T-cell (primary cell): ENCODE data around the gene TTC7B. TPM values are rescaled to one million over a fixed set of nuclear protein-coding genes. Genes with fewer than 3 reads are reported as not detected.

Experiments
- ATAC-seq, 4 experiments: fragments of 200-7000 bp in 3 of 4; fragments of 150-1000 bp in 1 of 4; cut with Tn5 transposase; replicated peaks in 1 of 4; 1 replicate in 3 of 4; 2 replicates in 1 of 4; pipeline ENCODE4 v1.10.0; 2021; ENCODE audit warnings: moderate library complexity in 3 of 4, mild to moderate bottlenecking in 2 of 4, moderate number of reproducible peaks in 1 of 4
- CTCF ChIA-PET, 2 donors: fragments of 300-600 bp; sonication (Branson Sonifier 250); formaldehyde crosslinking; loops; one replicate each; lab custom pipeline; 2022; ENCODE audit warnings: antibody characterized with exemption in 2 of 2; lab: Charles Lee
- POLR2A ChIA-PET, 2 donors: fragments of 300-600 bp; sonication (Branson Sonifier 250); formaldehyde crosslinking; loops; one replicate each; lab custom pipeline; 2022; ENCODE audit warnings: antibody characterized with exemption in 2 of 2; lab: Charles Lee
- DNase-seq, 35 experiments: peaks; one replicate each; pipeline versions ENCODE4 v3.0.0 to v3.0.0-alpha.2; 2013 to 2023
- H3K27ac ChIP-seq: one replicate; pipeline ENCODE4 v1.5.1; 2013; ENCODE audit warnings: low read length
- H3K27me3 ChIP-seq, 2 experiments: replicated peaks in 1 of 2; 1 replicate in 1 of 2; 2 replicates in 1 of 2; pipeline versions ENCODE4 v1.6.1 to v1.7.0; 2013; ENCODE audit warnings: low read length in 1 of 2, mixed read lengths in 1 of 2; ENCODE audit not compliant: control insufficient read depth in 2 of 2, insufficient read depth in 2 of 2; ENCODE audit errors: extremely low read depth in 1 of 2
- H3K36me3 ChIP-seq, 2 donors: 1 replicate in 1 of 2; 2 replicates in 1 of 2; pipeline versions ENCODE4 v1.6.1 to v1.7.0; 2013; ENCODE audit warnings: low read length in 1 of 2; ENCODE audit not compliant: control insufficient read depth in 2 of 2, insufficient read depth in 1 of 2; ENCODE audit errors: extremely low read depth in 1 of 2
- H3K4me1 ChIP-seq, 2 experiments: 1 replicate in 1 of 2; 2 replicates in 1 of 2; pipeline versions ENCODE4 v1.6.1 to v1.7.0; 2013; ENCODE audit warnings: low read length in 2 of 2, mixed read lengths in 1 of 2; ENCODE audit not compliant: insufficient read depth in 2 of 2, control insufficient read depth in 1 of 2; ENCODE audit errors: extremely low read depth in 1 of 2
- H3K4me3 ChIP-seq, 2 donors: 1 replicate in 1 of 2; 2 replicates in 1 of 2; pipeline versions ENCODE4 v1.5.1 to v1.7.0; 2013; ENCODE audit warnings: mild to moderate bottlenecking in 2 of 2, low read length in 1 of 2, moderate library complexity in 1 of 2; ENCODE audit not compliant: control insufficient read depth in 1 of 2; ENCODE audit errors: extremely low read depth in 1 of 2
- H3K9me3 ChIP-seq: 2 replicates; pipeline ENCODE4 v1.7.0; 2013
- H3K27ac Mint-ChIP-seq, 2 donors: one replicate each; pipeline ENCODE4 v1.8.0; 2020 to 2021; ENCODE audit warnings: mild to moderate bottlenecking in 2 of 2, mixed read lengths in 2 of 2
- H3K27me3 Mint-ChIP-seq, 2 donors: one replicate each; pipeline ENCODE4 v1.8.0; 2021 to 2022; ENCODE audit warnings: mixed read lengths in 2 of 2
- H3K36me3 Mint-ChIP-seq: one replicate; pipeline ENCODE4 v1.8.0; 2021; ENCODE audit warnings: mixed read lengths
- H3K4me1 Mint-ChIP-seq, 3 donors: one replicate each; pipeline ENCODE4 v1.8.0; 2020 to 2022; ENCODE audit warnings: mixed read lengths in 3 of 3, mild to moderate bottlenecking in 1 of 3
- H3K4me3 Mint-ChIP-seq, 3 donors: one replicate each; pipeline ENCODE4 v1.8.0; 2020 to 2022; ENCODE audit warnings: mild to moderate bottlenecking in 3 of 3, mixed read lengths in 3 of 3, moderate library complexity in 3 of 3
- H3K9me3 Mint-ChIP-seq, 3 donors: one replicate each; pipeline ENCODE4 v1.8.0; 2020 to 2022; ENCODE audit warnings: mixed read lengths in 3 of 3
- WGBS: methylation state at CpG from one replicate; pipeline ENCODE4 v1.1.5; 2013; ENCODE audit warnings: missing lambda C conversion rate; ENCODE audit not compliant: insufficient coverage; 5-methylcytosine and 5-hydroxymethylcytosine counted together
- total RNA-seq, 35 experiments: library from RNA in 6 of 35; stranded (reverse) in 6 of 35; fragments of 120-200 nt in 1 of 35; gene quantifications; one replicate each; pipeline versions ENCODE4 v1.2.1 to v1.2.4 and lab custom pipeline; 2013 to 2026

TTC7B gene
- total RNA-seq, 5 donors from 2014 or later (not counting 1 experiment from before 2014, with no cell fraction given) = 1.5 to 2.6 (median 1.7) TPM

- no peak for ATAC-seq
These were observed 205.7 kb downstream of the TTC7B start for GRCh38 chr14:90610346-90611040.

GRCh38 chr14:90609376-90609775 is 206.9 kb downstream of the TTC7B start:
- ChIA-PET CTCF (no interaction called here), POLR2A (no interaction called here)

More at GRCh38 chr14:90610346-90611040, 205.7 kb downstream of the TTC7B start:
- Histone ChIP-seq H3K36me3 (no peaks in the 10 kb centered on the region), H3K27me3 (peaks cover 0 to 4% of the 10 kb centered on the region in 2 experiments), H3K27ac (no peak overlapping the region), H3K4me3 (no peak overlapping the region), H3K4me1 (no peaks in the 10 kb centered on the region), H3K9me3 (no peaks in the 10 kb centered on the region)
- DNase-seq = no peak
- Mint-ChIP-seq H3K4me3 (no peak overlapping the region), H3K27me3 (peaks cover 0 to 3% of the 10 kb centered on the region in 2 donors), H3K9me3 (no peaks in the 10 kb centered on the region), H3K4me1 (no peaks in the 10 kb centered on the region), H3K27ac (no peak overlapping the region), H3K36me3 (no peaks in the 10 kb centered on the region)
- CTCF ChIA-PET = no interaction called here
- POLR2A ChIA-PET = no interaction called here
- WGBS = 80% methylated on average over 5 of the region's 10 CpGs

GRCh38 chr14:90608929-90609341 is 207.3 kb downstream of the TTC7B start:
- ATAC-seq (no peak), DNase-seq (no peak)
- POLR2A ChIA-PET = no interaction called here
- no peak overlapping the region for H3K27ac Mint-ChIP-seq
- no peak overlapping the region for H3K27ac ChIP-seq
- no peak overlapping the region for H3K4me3 ChIP-seq
- peaks cover 0 to 6% of the 10 kb centered on the region in 2 donors for H3K27me3 Mint-ChIP-seq
- no peak overlapping the region for H3K4me3 Mint-ChIP-seq
- CTCF ChIA-PET = no interaction called here
- H3K36me3 ChIP-seq = no peaks in the 10 kb centered on the region
- H3K9me3 Mint-ChIP-seq = no peaks in the 10 kb centered on the region
- no peaks in the 10 kb centered on the region for H3K36me3 Mint-ChIP-seq
- H3K4me1 ChIP-seq = no peaks in the 10 kb centered on the region
- H3K27me3 ChIP-seq = peaks cover 0 to 4% of the 10 kb centered on the region in 2 experiments
- no peaks in the 10 kb centered on the region for H3K9me3 ChIP-seq
- no peaks in the 10 kb centered on the region for H3K4me1 Mint-ChIP-seq
- WGBS = 81% methylated on average over 5 of the region's 7 CpGs

More at GRCh38 chr14:90609376-90609775, 206.9 kb downstream of the TTC7B start:
- no peak overlapping the region for H3K4me3 Mint-ChIP-seq
- H3K4me1 ChIP-seq = no peaks in the 10 kb centered on the region
- H3K27ac ChIP-seq = no peak overlapping the region
- ATAC-seq (no peak), DNase-seq (no peak)
- H3K4me3 ChIP-seq = no peak overlapping the region
- H3K36me3 Mint-ChIP-seq = no peaks in the 10 kb centered on the region
- H3K27ac Mint-ChIP-seq = no peak overlapping the region
- no peaks in the 10 kb centered on the region for H3K36me3 ChIP-seq
- H3K4me1 Mint-ChIP-seq = no peaks in the 10 kb centered on the region
- peaks cover 0 to 4% of the 10 kb centered on the region in 2 experiments for H3K27me3 ChIP-seq
- H3K9me3 ChIP-seq = no peaks in the 10 kb centered on the region
- peaks cover 0 to 6% of the 10 kb centered on the region in 2 donors for H3K27me3 Mint-ChIP-seq
- 62% methylated on average over 2 of the region's 2 CpGs for WGBS
- no peaks in the 10 kb centered on the region for H3K9me3 Mint-ChIP-seq

GRCh38 chr14:90608281-90608680 is 207.9 kb downstream of the TTC7B start:
- Mint-ChIP-seq H3K4me1 (no peaks in the 10 kb centered on the region), H3K9me3 (no peaks in the 10 kb centered on the region), H3K36me3 (no peaks in the 10 kb centered on the region), H3K4me3 (no peak overlapping the region), H3K27ac (no peak overlapping the region), H3K27me3 (peaks cover 0 to 6% of the 10 kb centered on the region in 2 donors)
- CTCF ChIA-PET = no interaction called here
- H3K4me1 ChIP-seq = no peaks in the 10 kb centered on the region
- DNase-seq (no peak), ATAC-seq (no peak)
- H3K4me3 ChIP-seq = no peak overlapping the region
- 64% methylated on average over 9 of the region's 11 CpGs for WGBS
- H3K27me3 ChIP-seq = peaks cover 0 to 4% of the 10 kb centered on the region in 2 experiments
- POLR2A ChIA-PET = no interaction called here
- H3K9me3 ChIP-seq = no peaks in the 10 kb centered on the region
- no peaks in the 10 kb centered on the region for H3K36me3 ChIP-seq
- H3K27ac ChIP-seq = no peak overlapping the region

- ChIA-PET POLR2A (no interaction called here), CTCF (no interaction called here)
- DNase-seq (no peak), ATAC-seq (no peak)
- Mint-ChIP-seq H3K4me3 (no peak overlapping the region), H3K4me1 (no peaks in the 10 kb centered on the region), H3K27me3 (peaks cover 5 to 6% of the 10 kb centered on the region in 2 donors), H3K9me3 (no peaks in the 10 kb centered on the region), H3K27ac (no peak overlapping the region), H3K36me3 (no peaks in the 10 kb centered on the region)
- no peaks in the 10 kb centered on the region for H3K4me1 ChIP-seq
- no peak overlapping the region for H3K27ac ChIP-seq
- H3K9me3 ChIP-seq = no peaks in the 10 kb centered on the region
- no peaks in the 10 kb centered on the region for H3K36me3 ChIP-seq
- H3K4me3 ChIP-seq = no peak overlapping the region
- 88% methylated on average over 10 of the region's 10 CpGs for WGBS
- peaks cover 0 to 4% of the 10 kb centered on the region in 2 experiments for H3K27me3 ChIP-seq
These were observed 209.1 kb downstream of the TTC7B start for GRCh38 chr14:90607141-90607540.

GRCh38 chr14:90606434-90606833 is 209.8 kb downstream of the TTC7B start:
- no peaks in the 10 kb centered on the region for H3K36me3 ChIP-seq
- no CpG with 5 or more reads among the region's 2 CpGs for WGBS
- Mint-ChIP-seq H3K27me3 (peaks cover 5 to 8% of the 10 kb centered on the region in 2 donors), H3K4me1 (no peaks in the 10 kb centered on the region), H3K4me3 (no peak overlapping the region), H3K9me3 (no peaks in the 10 kb centered on the region), H3K27ac (no peak overlapping the region), H3K36me3 (no peaks in the 10 kb centered on the region)
- peaks cover 0 to 4% of the 10 kb centered on the region in 2 experiments for H3K27me3 ChIP-seq
- H3K4me3 ChIP-seq = no peak overlapping the region
- ATAC-seq (no peak), DNase-seq (no peak)
- H3K4me1 ChIP-seq = no peaks in the 10 kb centered on the region
- no peak overlapping the region for H3K27ac ChIP-seq
- H3K9me3 ChIP-seq = no peaks in the 10 kb centered on the region
- POLR2A ChIA-PET = no interaction called here
- CTCF ChIA-PET = no interaction called here
